Pancreas (tissue), 10 donors: ENCODE results near the gene NANOS2. TPM values are rescaled to one million over a fixed set of nuclear protein-coding genes. Genes with fewer than 3 reads are reported as not detected.

ENCODE experiments used
- ATAC-seq, 4 donors: fragments of 200-7000 bp; cut with Tn5 transposase; one replicate each; pipeline versions ENCODE4 v1.8.0 to v1.9.1; 2020; ENCODE audit warnings: mild to moderate bottlenecking in 4 of 4, moderate library complexity in 4 of 4
- DNase-seq, 6 donors: peaks; one replicate each; pipeline ENCODE4 v3.0.0-alpha.2; 2020
- FAIRE-seq: peaks from 2 replicates; lab custom pipeline; 2012; peaks lifted over from hg19 to GRCh38; lab: Jason Lieb, UNC
- H3K27ac ChIP-seq, 4 donors: fragments of 200-600 bp; sonication (generic); 1 replicate in 3 of 4; 2 replicates in 1 of 4; pipeline versions ENCODE4 v1.5.0 to v1.8.0; 2020
- H3K27me3 ChIP-seq, 4 donors: fragments of 200-600 bp; one replicate each; pipeline ENCODE4 v1.8.0; 2021
- H3K36me3 ChIP-seq, 3 donors: fragments of 200-600 bp; sonication (generic) in 1 of 3; one replicate each; pipeline versions ENCODE4 v1.5.0 to v1.8.0; 2020 to 2021
- H3K4me1 ChIP-seq, 3 donors: fragments of 200-600 bp; one replicate each; pipeline ENCODE4 v1.8.0; 2021
- H3K4me3 ChIP-seq, 4 donors: fragments of 200-600 bp; sonication (generic) in 2 of 4; one replicate each; pipeline versions ENCODE4 v1.5.0 to v1.8.0; 2020 to 2021
- H3K9me3 ChIP-seq, 4 donors: fragments of 200-600 bp; one replicate each; pipeline ENCODE4 v1.8.0; 2021
- WGBS, 2 donors: extraction: QIAGEN DNeasy Blood & Tissue Kit; methylation state at CpG; one replicate each; pipeline ENCODE4 v1.1.7; 2013; 5-methylcytosine and 5-hydroxymethylcytosine counted together
- intact Hi-C, 3 donors: fragments of 100-400 bp; cut with DNase I; formaldehyde crosslinking; loops; one replicate each; pipeline versions ENCODE4 v1.11.1 to v1.14.2; 2022
- polyA plus RNA-seq, 2 donors: library from polyadenylated mRNA; stranded (reverse); fragments of 200-250 nt; gene quantifications; one replicate each; pipeline ENCODE4 v1.2.3, GENCODE V29; 2013
- total RNA-seq, 6 donors: library from RNA; stranded (reverse); fragmentation: NEBNext Ultra II Directional in 4 of 6; extraction: Animal tissue kit (Norgen Biotek cat#: 25700) in 4 of 6; gene quantifications; one replicate each; pipeline versions ENCODE4 v1.2.1 to v1.2.4, GENCODE V29; 2021 to 2023
- TF ChIP-seq, protein P1 (sequence below), 4 donors: fragments of 200-600 bp; sonication (generic) in 3 of 4; IDR thresholded peaks; one replicate each; pipeline versions ENCODE4 v1.5.0 to v1.8.0; 2021; ENCODE audit warnings: antibody characterized with exemption in 4 of 4
- donor health status: healthy with polysubstance abuse.
- donor health status: DM: no; HTN: no; CAD: no; lungs with moderate emphysema.
- donor health status: DM: no; HTN: no; CAD: no.
- donor health status: control.
- donor health status: control.
- donor health status: Bipolar disorder and iron deficiency.
- donor health status: DM: yes; HTN: yes; CAD: no.
- donor health status: DM: no; HTN: no; CAD: no.
- donor health status: DM: no; HTN: no; CAD: no.
- donor health status: DM: yes; HTN: yes; CAD: no.

The NANOS2 gene
- total and polyA plus RNA-seq, 8 donors, result not detected

- TF ChIP-seq, protein P1, sequence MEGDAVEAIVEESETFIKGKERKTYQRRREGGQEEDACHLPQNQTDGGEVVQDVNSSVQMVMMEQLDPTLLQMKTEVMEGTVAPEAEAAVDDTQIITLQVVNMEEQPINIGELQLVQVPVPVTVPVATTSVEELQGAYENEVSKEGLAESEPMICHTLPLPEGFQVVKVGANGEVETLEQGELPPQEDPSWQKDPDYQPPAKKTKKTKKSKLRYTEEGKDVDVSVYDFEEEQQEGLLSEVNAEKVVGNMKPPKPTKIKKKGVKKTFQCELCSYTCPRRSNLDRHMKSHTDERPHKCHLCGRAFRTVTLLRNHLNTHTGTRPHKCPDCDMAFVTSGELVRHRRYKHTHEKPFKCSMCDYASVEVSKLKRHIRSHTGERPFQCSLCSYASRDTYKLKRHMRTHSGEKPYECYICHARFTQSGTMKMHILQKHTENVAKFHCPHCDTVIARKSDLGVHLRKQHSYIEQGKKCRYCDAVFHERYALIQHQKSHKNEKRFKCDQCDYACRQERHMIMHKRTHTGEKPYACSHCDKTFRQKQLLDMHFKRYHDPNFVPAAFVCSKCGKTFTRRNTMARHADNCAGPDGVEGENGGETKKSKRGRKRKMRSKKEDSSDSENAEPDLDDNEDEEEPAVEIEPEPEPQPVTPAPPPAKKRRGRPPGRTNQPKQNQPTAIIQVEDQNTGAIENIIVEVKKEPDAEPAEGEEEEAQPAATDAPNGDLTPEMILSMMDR (IDR thresholded peaks at IDR 0.05), result no peak
- H3K36me3 ChIP-seq, result no peaks in the 10 kb centered on the region
- H3K4me1 ChIP-seq, result peaks cover 9 to 28% (median 24%) of the 10 kb centered on the region in 3 donors
- no peaks in the 10 kb centered on the region for H3K9me3 ChIP-seq
- 1% methylated on average over 67 to 107 of the region's 107 CpGs for WGBS, 2 donors
- peak within 1 kb of the TSS; percentile 72 to 83 (median 80) for H3K4me3 ChIP-seq
- peak; percentile 92 to 97 (median 93) for DNase-seq
- intact Hi-C loops, result no loop called here
- peak within 1 kb of the TSS; percentile 73 to 92 (median 86) for H3K27ac ChIP-seq
- H3K27me3 ChIP-seq, result no peaks in the 10 kb centered on the region
- no peak for FAIRE-seq
- ATAC-seq, result peak; percentile 46 to 63 (median 56)
Measured at GRCh38 chr19:45885556-45886426, 28.8 kb downstream of the NANOS2 start, which contains the start of gene IRF2BP1. TSS of gene IRF2BP1 (minus strand) at chr19:45886141. CDS start at chr19:45885774, 367 bp downstream.

GRCh38 chr19:45884682-45885555, 29.7 kb downstream of the NANOS2 start:
- intact Hi-C loops, result no loop called here
- Histone ChIP-seq H3K4me3 (peak overlapping the region; percentile 72 to 83 (median 80)), H3K27ac (peak overlapping the region; percentile 73 to 92 (median 86)), H3K27me3 (no peaks in the 10 kb centered on the region), H3K36me3 (no peaks in the 10 kb centered on the region), H3K9me3 (no peaks in the 10 kb centered on the region), H3K4me1 (peaks cover 18 to 37% (median 33%) of the 10 kb centered on the region in 3 donors)
- FAIRE-seq (no peak), ATAC-seq (no peak), DNase-seq (peak in 5 of 6 donors; percentile 54 to 89 (median 70))
- TF ChIP-seq, protein P1 (IDR thresholded peaks at IDR 0.05), result no peak
- WGBS, 2 donors, result 19 to 23% methylated on average over 66 to 72 of the region's 72 CpGs

GRCh38 chr19:45883881-45884681, 30.5 kb downstream of the NANOS2 start:
- 33 to 38% methylated on average over 41 to 57 of the region's 57 CpGs for WGBS, 2 donors
- Histone ChIP-seq H3K4me3 (peak overlapping the region; percentile 2 to 83 (median 75)), H3K4me1 (peaks cover 26 to 43% (median 41%) of the 10 kb centered on the region in 3 donors), H3K9me3 (no peaks in the 10 kb centered on the region), H3K27ac (peak overlapping the region in 3 of 4 donors; percentile 73 to 96 (median 92)), H3K36me3 (no peaks in the 10 kb centered on the region), H3K27me3 (no peaks in the 10 kb centered on the region)
- intact Hi-C loops, result loop anchor here in 1 of 3 donors (2.0 kb wide), 1 partner anchor 19 kb away; the partner anchor contains the start of gene FOXA3
- DNase-seq, result peak in 5 of 6 donors; percentile 54 to 91 (median 71)
- FAIRE-seq, result no peak
- ATAC-seq, result no peak
- TF ChIP-seq, protein P1 (IDR thresholded peaks at IDR 0.05), result no peak

- no peak for FAIRE-seq
- ATAC-seq, result no peak
- peak overlapping the region; percentile 2 to 83 (median 75) for H3K4me3 ChIP-seq
Measured at GRCh38 chr19:45883586-45883880, 31.0 kb downstream of the NANOS2 start.

More at GRCh38 chr19:45883586-45883880, 31.0 kb downstream of the NANOS2 start:
- TF ChIP-seq, protein P1 (IDR thresholded peaks at IDR 0.05), result no peak
- Histone ChIP-seq H3K27me3 (no peaks in the 10 kb centered on the region), H3K9me3 (no peaks in the 10 kb centered on the region), H3K4me1 (peaks cover 31 to 48% (median 47%) of the 10 kb centered on the region in 3 donors), H3K27ac (peak overlapping the region in 2 of 4 donors; percentile 17 to 96), H3K36me3 (no peaks in the 10 kb centered on the region)
- peak in 1 of 6 donors; percentile 56 for DNase-seq
- 5 to 10% methylated on average over 5 of the region's 5 CpGs for WGBS, 2 donors
- intact Hi-C loops, result loop anchor here in 1 of 3 donors (2.0 kb wide), 1 partner anchor 19 kb away; the partner anchor contains the start of gene FOXA3
